Measurements from ENCODE around the gene ZFYVE1.

Gene ZFYVE1

GRCh38 chr14:72921396-72921795 lies 105.5 kb downstream of the ZFYVE1 start:
- TF ChIP-seq CTCF (IDR thresholded peaks at IDR 0.05; ENCODE audit: control insufficient read depth, extremely low read depth, insufficient read depth) = no peak
- no peak overlapping the region for H3K4me3 ChIP-seq (ENCODE audit: low read depth, low read length)
- no peak for DNase-seq (ENCODE audit: low read depth)

GRCh38 chr14:72920008-72920407 lies 106.9 kb downstream of the ZFYVE1 start:
- H3K4me3 ChIP-seq (ENCODE audit: low read depth, low read length) = no peak overlapping the region
- TF ChIP-seq CTCF (IDR thresholded peaks at IDR 0.05; ENCODE audit: control insufficient read depth, extremely low read depth, insufficient read depth) = no peak
- no peak for DNase-seq (ENCODE audit: low read depth)
